GM12801 (cell line): ENCODE data around the gene OR6B1.

ENCODE experiments used
- CTCF ChIP-seq: IDR thresholded peaks from one replicate; pipeline ENCODE4 v1.5.1; 2011; ENCODE audit warnings: control low read depth; ENCODE audit not compliant: insufficient read length; ENCODE audit errors: extremely low read depth

Gene OR6B1

GRCh38 chr7:144000020-144000419 lies at the start of gene OR6B1:
TSS of gene OR6B1 (plus strand) at chr7:144000320. CDS start at chr7:144003997, 3,677 bp downstream.
- no peak for TF ChIP-seq CTCF

DNA sequence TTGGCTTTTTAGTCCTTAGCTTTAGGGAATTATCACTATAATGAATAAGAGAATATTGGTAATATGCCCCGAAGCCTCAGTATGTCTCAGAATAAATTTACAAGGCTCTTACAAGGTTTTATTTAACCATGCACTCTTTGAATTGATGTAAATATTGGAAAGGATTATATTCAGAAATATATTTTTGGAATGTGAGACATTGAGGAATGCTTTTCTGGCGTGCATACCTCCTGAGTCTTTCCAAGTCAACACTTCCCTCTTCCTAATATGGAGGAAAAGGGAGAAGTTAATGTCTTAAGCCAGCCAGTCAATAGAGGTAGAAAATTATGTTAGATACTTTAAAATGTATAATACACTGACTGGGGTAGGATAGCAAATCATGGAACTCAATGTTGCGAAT lies 46.7 kb upstream of the OR6B1 start:
- no peak for TF ChIP-seq CTCF

DNA sequence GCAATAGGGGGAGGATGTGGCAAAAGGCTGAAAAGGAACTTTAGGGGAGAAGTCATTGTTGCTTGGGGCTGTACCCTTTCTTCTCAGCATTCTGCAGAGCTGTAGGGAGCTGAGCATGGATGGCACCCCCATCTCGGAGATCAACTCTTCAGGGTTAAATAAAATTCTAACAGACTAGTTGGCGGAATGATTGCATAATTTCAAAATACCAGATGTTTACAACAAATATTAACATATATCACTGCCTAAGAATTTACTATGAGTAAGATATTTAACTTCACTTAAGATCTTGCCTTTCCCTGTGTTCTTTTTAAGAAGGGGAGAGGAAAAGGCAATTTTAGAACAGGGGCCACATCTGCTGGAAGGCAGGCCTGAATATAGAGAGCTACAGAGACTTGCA lies 46.0 kb upstream of the OR6B1 start:
- TF ChIP-seq CTCF: no peak

DNA sequence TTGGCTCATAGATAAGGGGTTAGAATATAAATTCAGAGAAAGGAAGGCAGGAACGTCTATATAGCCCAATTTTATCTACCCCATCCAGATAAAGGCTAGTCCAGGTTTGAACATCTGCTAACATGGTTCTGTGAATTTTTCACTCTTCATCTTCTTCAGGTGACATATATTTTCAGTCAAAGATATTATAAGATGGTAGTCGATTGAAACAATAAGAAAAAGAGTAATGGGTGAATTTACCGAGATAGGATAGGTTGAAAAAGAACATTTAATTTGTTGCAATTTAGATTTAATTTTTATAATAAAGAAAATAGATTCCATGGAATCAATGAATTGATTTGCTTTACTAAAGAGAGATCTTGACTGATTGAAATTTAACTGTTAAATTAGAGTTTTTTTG lies 45.6 kb upstream of the OR6B1 start, which contains the start of gene OR2F1:
Gene OR2F1 (plus strand): TSS at position 301 of the 400 bp plus-strand sequence. CDS start 5,127 bp downstream, outside the sequence.
- TF ChIP-seq CTCF: no peak

GRCh38 chr7:143958781-143959180 lies 41.3 kb upstream of the OR6B1 start:
- TF ChIP-seq CTCF: no peak

DNA sequence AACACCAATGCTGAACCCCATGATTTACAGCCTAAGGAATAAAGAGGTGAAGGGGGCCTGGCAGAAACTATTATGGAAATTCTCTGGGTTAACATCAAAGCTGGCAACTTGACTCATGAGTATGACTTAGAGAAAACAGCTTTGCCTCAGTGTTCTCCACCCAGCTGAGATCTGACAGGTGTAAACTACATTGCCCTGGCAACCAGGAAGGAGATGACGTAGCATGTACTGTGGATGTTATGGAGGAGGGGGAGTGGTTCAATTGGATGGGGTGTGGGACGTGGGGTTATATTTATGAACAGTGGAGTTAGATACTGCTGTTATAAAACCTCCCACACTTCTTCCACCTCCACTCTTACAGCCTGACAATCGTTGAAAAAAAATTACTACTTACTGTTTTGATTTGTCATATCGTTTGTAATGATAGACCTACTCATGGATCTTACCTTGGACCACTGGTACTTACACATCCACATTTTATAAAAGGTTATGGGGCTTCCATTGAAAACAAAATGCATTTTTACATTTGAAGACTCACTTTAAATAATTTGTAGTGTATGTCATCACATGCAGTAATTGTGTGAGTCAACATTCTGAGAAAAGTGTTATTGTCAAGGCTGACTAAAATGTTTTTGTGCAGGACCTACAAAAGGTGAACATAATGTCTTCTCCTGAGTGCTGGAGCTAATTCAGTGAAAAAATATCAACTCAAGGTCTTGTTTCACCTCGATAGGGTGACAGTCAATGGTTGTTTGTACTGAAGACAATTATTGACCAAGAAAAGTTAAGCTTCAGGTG lies 39.1 kb upstream of the OR6B1 start:
- no peak for TF ChIP-seq CTCF

DNA sequence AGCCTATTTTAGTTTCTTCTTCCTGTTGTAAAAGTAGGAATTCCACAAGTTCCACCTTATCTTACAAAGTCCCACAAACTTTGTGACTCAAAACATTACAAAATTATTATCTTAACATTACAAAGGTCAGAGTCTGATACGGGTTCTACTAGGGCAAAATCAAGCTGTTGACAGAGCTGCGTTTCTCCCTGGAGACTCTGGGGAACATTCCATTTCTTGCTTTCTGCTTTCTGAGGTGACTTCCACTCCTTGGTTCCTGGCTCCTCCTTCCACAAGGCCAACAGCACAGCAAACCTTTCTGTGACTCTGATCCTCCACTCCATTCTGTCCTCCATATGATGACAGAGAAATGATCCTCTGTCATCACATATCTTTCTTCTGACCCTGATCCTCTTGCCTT lies 34.8 kb upstream of the OR6B1 start:
- no peak for TF ChIP-seq CTCF
